ENCODE results near the gene DPCD.

DNA sequence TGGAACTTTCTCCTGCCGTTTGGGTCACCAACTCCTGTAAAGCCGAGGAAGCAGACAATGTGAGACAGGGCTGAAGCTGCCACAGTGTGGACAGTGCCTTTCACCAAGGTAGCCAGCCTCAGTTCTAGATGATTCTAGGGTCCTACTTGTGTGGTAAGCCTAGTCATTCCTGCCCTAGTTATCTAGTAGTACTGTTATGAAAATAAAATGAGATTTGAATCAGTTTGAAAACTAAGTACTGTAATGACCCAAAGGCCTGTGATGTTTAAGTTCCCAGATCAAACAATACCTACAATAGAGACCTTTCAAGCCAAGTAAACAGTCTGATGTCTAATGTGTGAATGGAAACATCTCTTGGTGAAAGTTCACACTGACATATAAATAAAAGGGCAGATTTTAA, 37.2 kb upstream of the DPCD start:
- TF ChIP-seq, protein P1, sequence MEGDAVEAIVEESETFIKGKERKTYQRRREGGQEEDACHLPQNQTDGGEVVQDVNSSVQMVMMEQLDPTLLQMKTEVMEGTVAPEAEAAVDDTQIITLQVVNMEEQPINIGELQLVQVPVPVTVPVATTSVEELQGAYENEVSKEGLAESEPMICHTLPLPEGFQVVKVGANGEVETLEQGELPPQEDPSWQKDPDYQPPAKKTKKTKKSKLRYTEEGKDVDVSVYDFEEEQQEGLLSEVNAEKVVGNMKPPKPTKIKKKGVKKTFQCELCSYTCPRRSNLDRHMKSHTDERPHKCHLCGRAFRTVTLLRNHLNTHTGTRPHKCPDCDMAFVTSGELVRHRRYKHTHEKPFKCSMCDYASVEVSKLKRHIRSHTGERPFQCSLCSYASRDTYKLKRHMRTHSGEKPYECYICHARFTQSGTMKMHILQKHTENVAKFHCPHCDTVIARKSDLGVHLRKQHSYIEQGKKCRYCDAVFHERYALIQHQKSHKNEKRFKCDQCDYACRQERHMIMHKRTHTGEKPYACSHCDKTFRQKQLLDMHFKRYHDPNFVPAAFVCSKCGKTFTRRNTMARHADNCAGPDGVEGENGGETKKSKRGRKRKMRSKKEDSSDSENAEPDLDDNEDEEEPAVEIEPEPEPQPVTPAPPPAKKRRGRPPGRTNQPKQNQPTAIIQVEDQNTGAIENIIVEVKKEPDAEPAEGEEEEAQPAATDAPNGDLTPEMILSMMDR (conservative IDR thresholded peaks at IDR 0.05) = no peak
- no peak for TF ChIP-seq EZH2 (IDR thresholded peaks at IDR 0.05; ENCODE audit: low read depth)

All from PC-9 (cell line).